Measurements from ENCODE around the gene TENM3. TPM values are rescaled to one million over a fixed set of nuclear protein-coding genes. Genes with fewer than 3 reads are reported as not detected.

TENM3 gene
- total RNA-seq, 4 donors from 2014 or later, result 19.7 to 47.2 (median 33.0) TPM

- TF ChIP-seq, protein P1, sequence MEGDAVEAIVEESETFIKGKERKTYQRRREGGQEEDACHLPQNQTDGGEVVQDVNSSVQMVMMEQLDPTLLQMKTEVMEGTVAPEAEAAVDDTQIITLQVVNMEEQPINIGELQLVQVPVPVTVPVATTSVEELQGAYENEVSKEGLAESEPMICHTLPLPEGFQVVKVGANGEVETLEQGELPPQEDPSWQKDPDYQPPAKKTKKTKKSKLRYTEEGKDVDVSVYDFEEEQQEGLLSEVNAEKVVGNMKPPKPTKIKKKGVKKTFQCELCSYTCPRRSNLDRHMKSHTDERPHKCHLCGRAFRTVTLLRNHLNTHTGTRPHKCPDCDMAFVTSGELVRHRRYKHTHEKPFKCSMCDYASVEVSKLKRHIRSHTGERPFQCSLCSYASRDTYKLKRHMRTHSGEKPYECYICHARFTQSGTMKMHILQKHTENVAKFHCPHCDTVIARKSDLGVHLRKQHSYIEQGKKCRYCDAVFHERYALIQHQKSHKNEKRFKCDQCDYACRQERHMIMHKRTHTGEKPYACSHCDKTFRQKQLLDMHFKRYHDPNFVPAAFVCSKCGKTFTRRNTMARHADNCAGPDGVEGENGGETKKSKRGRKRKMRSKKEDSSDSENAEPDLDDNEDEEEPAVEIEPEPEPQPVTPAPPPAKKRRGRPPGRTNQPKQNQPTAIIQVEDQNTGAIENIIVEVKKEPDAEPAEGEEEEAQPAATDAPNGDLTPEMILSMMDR (IDR thresholded peaks at IDR 0.05), result no peak
- DNase-seq (ENCODE audit: low spot score), result no peak
- ATAC-seq (ENCODE audit: low FRiP score), result no peak
These were observed 523.0 kb downstream of the TENM3 start for GRCh38 chr4:182765987-182766856.

DNA sequence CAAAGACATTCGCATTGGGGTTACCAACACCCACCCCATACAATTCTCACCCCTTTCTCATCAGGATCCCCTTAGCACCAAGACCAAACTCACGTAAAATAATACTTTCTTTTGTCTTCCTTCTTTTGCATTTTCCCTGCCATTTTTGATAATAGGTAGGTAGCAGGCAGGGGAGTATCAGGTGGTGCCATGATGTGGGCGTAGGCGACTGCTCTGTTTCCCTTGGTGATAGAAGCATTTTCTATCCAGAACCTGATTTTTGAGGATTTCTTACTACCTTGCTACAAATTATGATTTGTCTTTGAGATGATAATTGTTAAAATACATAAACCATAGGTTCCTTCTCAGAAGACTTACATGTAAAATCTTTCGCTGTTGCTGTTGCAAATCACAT, 523.7 kb downstream of the TENM3 start:
- TF ChIP-seq, protein P1 (IDR thresholded peaks at IDR 0.05), result no peak
- DNase-seq (ENCODE audit: low spot score), result no peak
- no peak for ATAC-seq (ENCODE audit: low FRiP score)

DNA sequence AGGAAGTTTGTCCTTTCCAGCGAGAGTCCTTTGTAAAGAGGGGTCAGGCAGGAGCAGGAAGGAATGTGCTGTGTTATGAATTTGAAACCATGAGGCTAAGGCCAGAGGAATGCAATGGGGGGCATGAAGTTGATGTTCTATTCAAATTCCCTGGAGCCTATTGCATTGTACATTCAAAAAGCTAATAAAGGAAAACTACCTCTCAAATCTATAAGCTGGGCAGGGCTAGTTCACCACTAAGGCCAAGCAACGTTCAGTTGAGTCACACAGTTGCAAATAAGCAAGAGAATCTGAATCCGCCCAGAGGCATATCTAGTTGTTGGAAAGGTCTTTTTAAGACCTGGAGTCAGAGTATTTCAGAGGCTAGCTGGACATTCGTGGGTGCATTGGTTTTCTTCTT, 525.6 kb downstream of the TENM3 start:
- ATAC-seq (ENCODE audit: low FRiP score) (no peak), DNase-seq (ENCODE audit: low spot score) (no peak)
- TF ChIP-seq, protein P1 (IDR thresholded peaks at IDR 0.05), result no peak

DNA sequence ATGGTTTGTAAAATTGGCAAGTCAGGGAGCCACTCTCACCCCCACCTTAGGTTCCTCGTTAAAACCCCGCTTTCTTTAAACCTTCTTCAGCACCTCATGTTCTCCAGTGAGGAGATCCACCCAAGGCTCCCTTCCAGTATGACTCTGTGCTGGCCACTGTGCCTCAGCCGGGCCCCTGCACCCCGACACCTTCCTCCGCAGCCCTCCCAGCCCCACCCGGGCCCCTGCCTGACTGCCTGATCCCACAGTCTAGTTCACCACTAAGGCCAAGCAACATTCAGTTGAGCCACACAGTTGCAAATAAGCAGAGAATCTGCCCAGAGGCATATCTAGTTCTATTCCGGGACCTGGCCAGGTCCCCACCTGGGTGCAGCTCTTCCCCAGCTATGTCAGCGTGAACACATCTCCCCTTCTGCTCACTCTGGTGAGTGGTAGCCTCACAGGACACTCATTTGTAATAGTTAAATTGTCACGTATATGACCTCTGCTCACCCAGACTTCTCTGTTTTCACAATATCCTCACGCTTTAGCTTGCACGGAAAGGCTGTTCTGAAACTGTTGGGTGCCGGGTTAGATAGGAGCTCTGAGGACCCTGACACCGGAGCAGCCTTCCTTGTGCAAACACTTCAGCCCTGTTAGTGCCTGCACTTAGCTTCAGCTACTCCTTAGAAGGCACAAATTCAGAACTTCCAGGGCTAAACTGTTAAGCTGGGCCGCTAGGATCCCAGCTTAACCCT, 527.2 kb downstream of the TENM3 start:
- no peak for DNase-seq (ENCODE audit: low spot score)
- no peak for ATAC-seq (ENCODE audit: low FRiP score)
- TF ChIP-seq, protein P1 (IDR thresholded peaks at IDR 0.05), result no peak

DNA sequence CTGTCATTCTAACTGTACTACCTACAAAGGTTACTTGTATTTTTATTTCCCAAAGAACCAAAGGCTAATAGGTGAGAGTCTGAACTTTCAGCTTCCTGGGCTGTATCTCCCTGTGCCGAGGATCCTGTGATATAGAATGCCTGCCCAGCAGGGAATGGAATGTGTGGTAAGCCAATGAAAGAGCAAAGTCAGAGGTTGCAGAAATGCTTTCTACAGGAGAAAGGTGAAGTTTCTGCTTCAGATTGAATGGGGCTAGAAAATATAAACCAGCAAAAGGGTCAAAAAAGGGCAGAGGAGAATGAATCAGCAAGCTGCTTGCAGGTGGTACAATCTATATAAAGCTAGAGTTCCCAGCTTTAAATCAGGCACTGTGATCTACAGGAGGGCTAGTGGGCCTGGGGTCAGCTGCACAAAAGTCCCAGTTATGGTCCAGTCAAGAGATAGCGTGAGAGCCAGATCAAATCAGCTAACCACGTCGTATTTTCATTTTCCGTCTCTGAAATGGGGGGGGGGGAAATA, 527.9 kb downstream of the TENM3 start:
- ATAC-seq (ENCODE audit: low FRiP score), result no peak
- TF ChIP-seq, protein P1 (IDR thresholded peaks at IDR 0.05), result no peak

GRCh38 chr4:182775075-182775474, 531.9 kb downstream of the TENM3 start:
- TF ChIP-seq, protein P1 (IDR thresholded peaks at IDR 0.05), result no peak
- DNase-seq (ENCODE audit: low spot score) (no peak), ATAC-seq (ENCODE audit: low FRiP score) (no peak)

More for the DNA sequence above, 527.9 kb downstream of the TENM3 start:
- DNase-seq (ENCODE audit: low spot score), result no peak

Data from omental fat pad (tissue), 4 donors.